WTC11 (cell line): ENCODE results near the gene TC2N. TPM values are rescaled to one million over a fixed set of nuclear protein-coding genes. Genes with fewer than 3 reads are reported as not detected.

ENCODE experiments used
- ATAC-seq: fragments of 200-7000 bp; cut with Tn5 transposase; 2 replicates; pipeline ENCODE4 v1.10.0; 2021; ENCODE audit warnings: mild to moderate bottlenecking, moderate library complexity
- CTCF ChIA-PET: fragments of 300-600 bp; sonication (Branson Sonifier 250); formaldehyde crosslinking; loops from one replicate; lab custom pipeline; 2021; ENCODE audit warnings: antibody characterized with exemption; lab: Charles Lee
- POLR2A ChIA-PET: fragments of 350-600 bp; sonication (Branson Sonifier 250); formaldehyde crosslinking; loops from one replicate; lab custom pipeline; 2021; ENCODE audit warnings: antibody characterized with exemption; lab: Charles Lee
- DNase-seq: peaks from one replicate; pipeline ENCODE4 v3.0.0; 2021; ENCODE audit warnings: low spot score
- H3K27ac Mint-ChIP-seq: 2 replicates; pipeline ENCODE4 v1.8.0; 2021; ENCODE audit warnings: mixed read lengths
- H3K27me3 Mint-ChIP-seq: 2 replicates; pipeline ENCODE4 v1.8.0; 2021; ENCODE audit warnings: low read depth, mild to moderate bottlenecking, moderate library complexity, mixed read lengths
- H3K36me3 Mint-ChIP-seq: 2 replicates; pipeline ENCODE4 v1.8.0; 2021; ENCODE audit warnings: mixed read lengths
- H3K4me1 Mint-ChIP-seq: 2 replicates; pipeline ENCODE4 v1.8.0; 2022; ENCODE audit warnings: mixed read lengths
- H3K4me3 Mint-ChIP-seq: 2 replicates; pipeline ENCODE4 v1.8.0; 2021; ENCODE audit warnings: mild to moderate bottlenecking, moderate library complexity, mixed read lengths
- H3K9me3 Mint-ChIP-seq: 2 replicates; pipeline ENCODE4 v1.8.0; 2021; ENCODE audit warnings: mixed read lengths
- CREB1 ChIP-seq: sonication (generic); formaldehyde crosslinking; IDR thresholded peaks from 2 replicates; pipeline ENCODE4 v1.8.0; 2023; ENCODE audit warnings: mild to moderate bottlenecking, missing genetic modification reagents
- ELF4 ChIP-seq: sonication (generic); formaldehyde crosslinking; IDR thresholded peaks from 2 replicates; pipeline ENCODE4 v1.8.1; 2022; ENCODE audit warnings: low read depth, mild to moderate bottlenecking, moderate library complexity, missing genetic modification reagents
- ETV6 ChIP-seq: sonication (generic); formaldehyde crosslinking; IDR thresholded peaks from 2 replicates; pipeline ENCODE4 v1.8.1; 2022; ENCODE audit warnings: mild to moderate bottlenecking, missing genetic modification reagents
- GABPB1 ChIP-seq: sonication (generic); formaldehyde crosslinking; IDR thresholded peaks from 2 replicates; pipeline ENCODE4 v1.8.1; 2023; ENCODE audit warnings: mild to moderate bottlenecking, missing genetic modification reagents
- HMGA2 ChIP-seq: fragments of 250-450 bp; sonication (Bioruptor Pico); IDR thresholded peaks from 2 replicates; pipeline ENCODE4 v1.4.0; 2021; ENCODE audit warnings: mild to moderate bottlenecking, moderate library complexity
- IRF2 ChIP-seq: sonication (generic); formaldehyde crosslinking; IDR thresholded peaks from 2 replicates; pipeline ENCODE4 v1.8.0; 2022; ENCODE audit warnings: low read depth, missing genetic modification reagents, borderline replicate concordance
- JUN ChIP-seq: sonication (generic); formaldehyde crosslinking; IDR thresholded peaks from 2 replicates; pipeline ENCODE4 v1.8.0; 2023; ENCODE audit warnings: mild to moderate bottlenecking, missing genetic modification reagents
- NFYB ChIP-seq: sonication (generic); formaldehyde crosslinking; conservative IDR thresholded peaks from 2 replicates; pipeline ENCODE4 v1.8.0; 2022; ENCODE audit warnings: low read depth, missing genetic modification reagents
- NR1H2 ChIP-seq: sonication (generic); formaldehyde crosslinking; IDR thresholded peaks from 2 replicates; pipeline ENCODE4 v1.9.0; 2021; ENCODE audit warnings: mild to moderate bottlenecking, moderate library complexity, missing genetic modification reagents
- NR2C2 ChIP-seq: sonication (generic); formaldehyde crosslinking; IDR thresholded peaks from 2 replicates; pipeline ENCODE4 v1.8.0; 2022; ENCODE audit warnings: mild to moderate bottlenecking, missing genetic modification reagents
- OVOL2 ChIP-seq: fragments of 250-450 bp; sonication (Bioruptor Pico); IDR thresholded peaks from 2 replicates; pipeline ENCODE4 v1.9.0; 2021; ENCODE audit warnings: mild to moderate bottlenecking, borderline replicate concordance
- PRRX2 ChIP-seq: fragments of 250-450 bp; sonication (Bioruptor Pico); IDR thresholded peaks from 2 replicates; pipeline ENCODE4 v1.8.0; 2021; ENCODE audit warnings: mild to moderate bottlenecking
- SMAD3 ChIP-seq: sonication (generic); formaldehyde crosslinking; IDR thresholded peaks from 2 replicates; pipeline ENCODE4 v1.8.0; 2022; ENCODE audit warnings: missing genetic modification reagents, mild to moderate bottlenecking, borderline replicate concordance
- ZBTB21 ChIP-seq: sonication (generic); formaldehyde crosslinking; IDR thresholded peaks from 2 replicates; pipeline ENCODE4 v1.8.1; 2023; ENCODE audit warnings: mild to moderate bottlenecking, missing genetic modification reagents, borderline replicate concordance
- ZNF121 ChIP-seq: sonication (generic); formaldehyde crosslinking; IDR thresholded peaks from 2 replicates; pipeline ENCODE4 v1.8.0; 2023; ENCODE audit warnings: missing genetic modification reagents
- ZNF232 ChIP-seq: sonication (generic); formaldehyde crosslinking; IDR thresholded peaks from 2 replicates; pipeline ENCODE4 v1.8.0; 2022; ENCODE audit warnings: mild to moderate bottlenecking, missing genetic modification reagents
- ZNF416 ChIP-seq: fragments of 250-450 bp; sonication (Bioruptor Pico); IDR thresholded peaks from 2 replicates; pipeline ENCODE4 v1.9.0; 2021; ENCODE audit warnings: mild to moderate bottlenecking, inconsistent platforms
- ZNF423 ChIP-seq: fragments of 250-450 bp; sonication (Bioruptor Pico); IDR thresholded peaks from 2 replicates; pipeline ENCODE4 v2.1.2; 2022; ENCODE audit warnings: mild to moderate bottlenecking, moderate library complexity
- total RNA-seq: library from RNA; stranded (reverse); gene quantifications from 3 replicates; pipeline ENCODE4 v1.2.3, GENCODE V29; 2021
- TF ChIP-seq, protein P1 (sequence below): sonication (generic); formaldehyde crosslinking; IDR thresholded peaks from 2 replicates; pipeline ENCODE4 v1.8.0; 2022; ENCODE audit warnings: mild to moderate bottlenecking, missing genetic modification reagents
- TF ChIP-seq, protein P2 (sequence below): fragments of 250-450 bp; sonication (Bioruptor Pico); IDR thresholded peaks from 2 replicates; pipeline ENCODE4 v1.9.0; 2021; ENCODE audit warnings: mild to moderate bottlenecking, borderline replicate concordance
- TF ChIP-seq, protein P3 (sequence below): fragments of 250-450 bp; sonication (Bioruptor Pico); conservative IDR thresholded peaks from 2 replicates; pipeline ENCODE4 v1.9.0; 2021; ENCODE audit warnings: mild to moderate bottlenecking
- TF ChIP-seq, protein P4 (sequence below): sonication (generic); formaldehyde crosslinking; IDR thresholded peaks from 2 replicates; pipeline ENCODE4 v1.8.1; 2023; ENCODE audit warnings: mild to moderate bottlenecking, missing genetic modification reagents, borderline replicate concordance
- TF ChIP-seq, protein P5 (sequence below): sonication (generic); formaldehyde crosslinking; IDR thresholded peaks from 2 replicates; pipeline ENCODE4 v1.8.1; 2023; ENCODE audit warnings: mild to moderate bottlenecking, moderate library complexity, missing genetic modification reagents
- TF ChIP-seq, protein P6 (sequence below): sonication (generic); formaldehyde crosslinking; IDR thresholded peaks from 2 replicates; pipeline ENCODE4 v1.8.0; 2022; ENCODE audit warnings: mild to moderate bottlenecking, missing genetic modification reagents

TC2N gene
- total RNA-seq, 1 experiment from 2014 or later: 33.0 TPM

DNA sequence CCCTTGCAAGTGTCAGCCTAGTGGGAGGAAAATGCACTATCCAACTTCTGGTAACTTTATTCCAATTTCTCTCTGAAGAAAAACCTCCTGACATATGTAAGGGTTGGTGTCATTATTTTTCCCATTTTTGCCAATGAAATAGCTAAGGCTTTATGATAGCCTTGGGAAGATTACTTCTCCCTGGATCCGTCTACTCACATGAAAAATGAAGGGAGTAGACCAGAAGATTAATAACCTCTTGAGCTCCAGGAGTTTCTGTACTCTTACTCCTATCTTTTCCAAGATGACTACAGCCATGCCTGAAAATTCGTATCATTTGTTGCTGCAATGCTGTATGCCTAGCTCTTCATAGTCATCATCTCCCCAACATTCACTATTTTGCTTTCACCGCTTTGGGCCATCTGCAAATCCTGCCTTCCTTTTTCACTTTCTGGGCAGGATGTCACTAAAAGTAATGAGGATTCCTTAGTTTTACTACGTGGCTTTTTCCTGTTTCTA lies 18.8 kb downstream of the TC2N start:
- TF ChIP-seq, protein P1, sequence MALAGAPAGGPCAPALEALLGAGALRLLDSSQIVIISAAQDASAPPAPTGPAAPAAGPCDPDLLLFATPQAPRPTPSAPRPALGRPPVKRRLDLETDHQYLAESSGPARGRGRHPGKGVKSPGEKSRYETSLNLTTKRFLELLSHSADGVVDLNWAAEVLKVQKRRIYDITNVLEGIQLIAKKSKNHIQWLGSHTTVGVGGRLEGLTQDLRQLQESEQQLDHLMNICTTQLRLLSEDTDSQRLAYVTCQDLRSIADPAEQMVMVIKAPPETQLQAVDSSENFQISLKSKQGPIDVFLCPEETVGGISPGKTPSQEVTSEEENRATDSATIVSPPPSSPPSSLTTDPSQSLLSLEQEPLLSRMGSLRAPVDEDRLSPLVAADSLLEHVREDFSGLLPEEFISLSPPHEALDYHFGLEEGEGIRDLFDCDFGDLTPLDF (CRISPR knock-in tag): no peak
- TF ChIP-seq, protein P2, sequence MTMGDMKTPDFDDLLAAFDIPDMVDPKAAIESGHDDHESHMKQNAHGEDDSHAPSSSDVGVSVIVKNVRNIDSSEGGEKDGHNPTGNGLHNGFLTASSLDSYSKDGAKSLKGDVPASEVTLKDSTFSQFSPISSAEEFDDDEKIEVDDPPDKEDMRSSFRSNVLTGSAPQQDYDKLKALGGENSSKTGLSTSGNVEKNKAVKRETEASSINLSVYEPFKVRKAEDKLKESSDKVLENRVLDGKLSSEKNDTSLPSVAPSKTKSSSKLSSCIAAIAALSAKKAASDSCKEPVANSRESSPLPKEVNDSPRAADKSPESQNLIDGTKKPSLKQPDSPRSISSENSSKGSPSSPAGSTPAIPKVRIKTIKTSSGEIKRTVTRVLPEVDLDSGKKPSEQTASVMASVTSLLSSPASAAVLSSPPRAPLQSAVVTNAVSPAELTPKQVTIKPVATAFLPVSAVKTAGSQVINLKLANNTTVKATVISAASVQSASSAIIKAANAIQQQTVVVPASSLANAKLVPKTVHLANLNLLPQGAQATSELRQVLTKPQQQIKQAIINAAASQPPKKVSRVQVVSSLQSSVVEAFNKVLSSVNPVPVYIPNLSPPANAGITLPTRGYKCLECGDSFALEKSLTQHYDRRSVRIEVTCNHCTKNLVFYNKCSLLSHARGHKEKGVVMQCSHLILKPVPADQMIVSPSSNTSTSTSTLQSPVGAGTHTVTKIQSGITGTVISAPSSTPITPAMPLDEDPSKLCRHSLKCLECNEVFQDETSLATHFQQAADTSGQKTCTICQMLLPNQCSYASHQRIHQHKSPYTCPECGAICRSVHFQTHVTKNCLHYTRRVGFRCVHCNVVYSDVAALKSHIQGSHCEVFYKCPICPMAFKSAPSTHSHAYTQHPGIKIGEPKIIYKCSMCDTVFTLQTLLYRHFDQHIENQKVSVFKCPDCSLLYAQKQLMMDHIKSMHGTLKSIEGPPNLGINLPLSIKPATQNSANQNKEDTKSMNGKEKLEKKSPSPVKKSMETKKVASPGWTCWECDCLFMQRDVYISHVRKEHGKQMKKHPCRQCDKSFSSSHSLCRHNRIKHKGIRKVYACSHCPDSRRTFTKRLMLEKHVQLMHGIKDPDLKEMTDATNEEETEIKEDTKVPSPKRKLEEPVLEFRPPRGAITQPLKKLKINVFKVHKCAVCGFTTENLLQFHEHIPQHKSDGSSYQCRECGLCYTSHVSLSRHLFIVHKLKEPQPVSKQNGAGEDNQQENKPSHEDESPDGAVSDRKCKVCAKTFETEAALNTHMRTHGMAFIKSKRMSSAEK: no peak
- no peak for TF ChIP-seq ZNF121 (CRISPR knock-in tag)
- TF ChIP-seq, protein P3, sequence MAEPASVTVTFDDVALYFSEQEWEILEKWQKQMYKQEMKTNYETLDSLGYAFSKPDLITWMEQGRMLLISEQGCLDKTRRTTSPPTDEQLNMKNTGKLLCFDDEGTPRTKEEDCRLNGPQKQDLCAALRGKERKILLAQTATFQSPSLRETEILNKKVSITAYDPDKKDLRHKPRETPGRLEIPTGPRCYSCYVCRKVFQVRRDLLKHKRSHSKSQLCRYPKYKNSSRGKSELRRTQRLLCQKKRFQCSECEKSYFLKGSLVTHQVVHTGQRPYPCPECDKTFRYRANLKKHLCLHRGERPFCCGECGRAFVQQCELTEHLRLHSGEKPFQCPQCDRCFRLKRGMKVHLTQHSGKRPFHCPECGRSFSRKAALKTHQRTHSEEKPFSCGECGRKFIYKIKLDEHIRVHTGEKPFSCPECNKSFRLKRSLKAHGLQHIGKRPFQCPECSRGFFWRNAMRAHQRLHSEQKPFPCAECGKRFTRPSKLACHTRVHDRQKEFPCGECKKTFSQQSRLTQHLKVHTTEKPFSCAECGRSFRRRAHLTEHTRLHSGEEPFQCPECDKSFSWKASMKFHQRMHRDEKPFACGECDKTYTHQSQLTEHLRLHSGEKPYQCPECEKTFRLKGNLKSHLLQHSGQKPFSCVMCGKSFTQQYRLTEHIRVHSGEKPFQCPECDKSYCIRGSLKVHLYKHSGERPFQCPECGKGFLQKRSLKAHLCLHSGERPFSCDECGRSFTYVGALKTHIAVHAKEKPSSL (CRISPR knock-in tag): no peak
- no peak for TF ChIP-seq ZNF232 (CRISPR knock-in tag)
- no peak for TF ChIP-seq ZNF416 (CRISPR knock-in tag)
- TF ChIP-seq ELF4 (CRISPR knock-in tag): no peak
- no peak for TF ChIP-seq OVOL2 (CRISPR knock-in tag)
- TF ChIP-seq, protein P4, sequence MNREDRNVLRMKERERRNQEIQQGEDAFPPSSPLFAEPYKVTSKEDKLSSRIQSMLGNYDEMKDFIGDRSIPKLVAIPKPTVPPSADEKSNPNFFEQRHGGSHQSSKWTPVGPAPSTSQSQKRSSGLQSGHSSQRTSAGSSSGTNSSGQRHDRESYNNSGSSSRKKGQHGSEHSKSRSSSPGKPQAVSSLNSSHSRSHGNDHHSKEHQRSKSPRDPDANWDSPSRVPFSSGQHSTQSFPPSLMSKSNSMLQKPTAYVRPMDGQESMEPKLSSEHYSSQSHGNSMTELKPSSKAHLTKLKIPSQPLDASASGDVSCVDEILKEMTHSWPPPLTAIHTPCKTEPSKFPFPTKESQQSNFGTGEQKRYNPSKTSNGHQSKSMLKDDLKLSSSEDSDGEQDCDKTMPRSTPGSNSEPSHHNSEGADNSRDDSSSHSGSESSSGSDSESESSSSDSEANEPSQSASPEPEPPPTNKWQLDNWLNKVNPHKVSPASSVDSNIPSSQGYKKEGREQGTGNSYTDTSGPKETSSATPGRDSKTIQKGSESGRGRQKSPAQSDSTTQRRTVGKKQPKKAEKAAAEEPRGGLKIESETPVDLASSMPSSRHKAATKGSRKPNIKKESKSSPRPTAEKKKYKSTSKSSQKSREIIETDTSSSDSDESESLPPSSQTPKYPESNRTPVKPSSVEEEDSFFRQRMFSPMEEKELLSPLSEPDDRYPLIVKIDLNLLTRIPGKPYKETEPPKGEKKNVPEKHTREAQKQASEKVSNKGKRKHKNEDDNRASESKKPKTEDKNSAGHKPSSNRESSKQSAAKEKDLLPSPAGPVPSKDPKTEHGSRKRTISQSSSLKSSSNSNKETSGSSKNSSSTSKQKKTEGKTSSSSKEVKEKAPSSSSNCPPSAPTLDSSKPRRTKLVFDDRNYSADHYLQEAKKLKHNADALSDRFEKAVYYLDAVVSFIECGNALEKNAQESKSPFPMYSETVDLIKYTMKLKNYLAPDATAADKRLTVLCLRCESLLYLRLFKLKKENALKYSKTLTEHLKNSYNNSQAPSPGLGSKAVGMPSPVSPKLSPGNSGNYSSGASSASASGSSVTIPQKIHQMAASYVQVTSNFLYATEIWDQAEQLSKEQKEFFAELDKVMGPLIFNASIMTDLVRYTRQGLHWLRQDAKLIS: no peak
- no peak for TF ChIP-seq CREB1 (CRISPR knock-in tag)
- TF ChIP-seq HMGA2 (CRISPR knock-in tag): no peak
- TF ChIP-seq PRRX2: no peak
- CTCF ChIA-PET: interaction anchor here (1.3 kb wide), 1 partner anchor 10 kb away, joined by 3 read pairs; no protein-coding TSS in a partner anchor
- POLR2A ChIA-PET: no interaction called here
- Mint-ChIP-seq H3K27me3 (no peaks in the 10 kb centered on the region; the same call in 1 of the 2 replicates), H3K4me1 (peaks cover 5% of the 10 kb centered on the region; the same call in 1 of the 2 replicates), H3K36me3 (no peaks in the 10 kb centered on the region), H3K4me3 (no peak overlapping the region), H3K9me3 (no peaks in the 10 kb centered on the region), H3K27ac (no peak overlapping the region)
- DNase-seq (no peak), ATAC-seq (no peak)

DNA sequence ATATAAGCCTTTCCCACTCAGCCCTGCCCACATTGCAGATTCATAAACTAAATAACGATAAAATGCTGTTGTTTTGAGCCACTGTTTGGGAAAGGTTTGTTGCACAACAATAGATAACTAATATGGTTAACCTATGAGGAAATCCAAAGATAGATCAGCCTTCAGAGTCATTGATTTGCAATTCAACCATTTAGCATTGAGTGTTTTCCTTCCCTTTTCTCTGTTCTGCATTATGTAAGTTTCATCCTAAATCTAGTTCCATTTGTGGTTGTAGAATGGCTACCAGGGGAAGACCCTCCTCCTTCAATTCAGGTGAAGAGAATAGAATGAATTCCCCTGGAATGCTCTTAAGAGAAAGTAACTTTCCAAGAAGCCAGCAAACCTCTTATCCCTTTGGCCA lies 19.6 kb downstream of the TC2N start:
- no peaks in the 10 kb centered on the region for H3K36me3 Mint-ChIP-seq
- no peak overlapping the region for H3K27ac Mint-ChIP-seq
- ATAC-seq (no peak), DNase-seq (no peak)
- peaks cover 5% of the 10 kb centered on the region; the same call in 1 of the 2 replicates for H3K4me1 Mint-ChIP-seq
- TF ChIP-seq NR2C2 (no peak), GABPB1 (CRISPR knock-in tag) (no peak), ZBTB21 (CRISPR knock-in tag) (no peak), ELF4 (CRISPR knock-in tag) (no peak), ETV6 (CRISPR knock-in tag) (no peak), JUN (CRISPR knock-in tag) (no peak), ZNF423 (no peak), SMAD3 (CRISPR knock-in tag) (no peak), NFYB (CRISPR knock-in tag) (no peak), IRF2 (CRISPR knock-in tag) (no peak), NR1H2 (CRISPR knock-in tag) (no peak)
- TF ChIP-seq, protein P5, sequence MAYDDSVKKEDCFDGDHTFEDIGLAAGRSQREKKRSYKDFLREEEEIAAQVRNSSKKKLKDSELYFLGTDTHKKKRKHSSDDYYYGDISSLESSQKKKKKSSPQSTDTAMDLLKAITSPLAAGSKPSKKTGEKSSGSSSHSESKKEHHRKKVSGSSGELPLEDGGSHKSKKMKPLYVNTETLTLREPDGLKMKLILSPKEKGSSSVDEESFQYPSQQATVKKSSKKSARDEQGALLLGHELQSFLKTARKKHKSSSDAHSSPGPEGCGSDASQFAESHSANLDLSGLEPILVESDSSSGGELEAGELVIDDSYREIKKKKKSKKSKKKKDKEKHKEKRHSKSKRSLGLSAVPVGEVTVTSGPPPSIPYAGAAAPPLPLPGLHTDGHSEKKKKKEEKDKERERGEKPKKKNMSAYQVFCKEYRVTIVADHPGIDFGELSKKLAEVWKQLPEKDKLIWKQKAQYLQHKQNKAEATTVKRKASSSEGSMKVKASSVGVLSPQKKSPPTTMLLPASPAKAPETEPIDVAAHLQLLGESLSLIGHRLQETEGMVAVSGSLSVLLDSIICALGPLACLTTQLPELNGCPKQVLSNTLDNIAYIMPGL (CRISPR knock-in tag): no peak
- TF ChIP-seq, protein P6, sequence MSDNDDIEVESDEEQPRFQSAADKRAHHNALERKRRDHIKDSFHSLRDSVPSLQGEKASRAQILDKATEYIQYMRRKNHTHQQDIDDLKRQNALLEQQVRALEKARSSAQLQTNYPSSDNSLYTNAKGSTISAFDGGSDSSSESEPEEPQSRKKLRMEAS (CRISPR knock-in tag): no peak
- H3K27me3 Mint-ChIP-seq: no peaks in the 10 kb centered on the region; the same call in 1 of the 2 replicates
- no peaks in the 10 kb centered on the region for H3K9me3 Mint-ChIP-seq
- ChIA-PET CTCF (interaction anchor here (1.3 kb wide), 1 partner anchor 11 kb away, joined by 3 read pairs; no protein-coding TSS in a partner anchor), POLR2A (no interaction called here)
- H3K4me3 Mint-ChIP-seq: no peak overlapping the region
